ENCODE results near the gene CLCC1. TPM values are rescaled to one million over a fixed set of nuclear protein-coding genes. Genes with fewer than 3 reads are reported as not detected.
"Not testable (repeated sequence)": the region's sequence is repeated elsewhere in the genome, so short reads cannot be mapped to it uniquely, and the experiment has no call there.

The CLCC1 gene
- total RNA-seq: 28.8 TPM
- long read RNA-seq, full-length matches to known transcripts: 9 of 53 reads
- long read RNA-seq, partial matches to known transcripts: 4 of 53 reads
- long read RNA-seq, other reads (novel, unspliced or antisense): 40 of 53 reads

- Histone ChIP-seq H3K4me1 (peaks cover 37% of the 10 kb centered on the region), H3K4me3 (peak within 1 kb of the TSS; percentile 88), H3K27me3 (ENCODE audit: low read depth) (no peaks in the 10 kb centered on the region), H3K27ac (replicated peaks) (peak within 1 kb of the TSS; percentile 99), H3K9me3 (replicated peaks) (no peaks in the 10 kb centered on the region), H3K36me3 (peaks cover 13% of the 10 kb centered on the region)
- peak; percentile 93 for DNase-seq
- TF ChIP-seq CTCF (IDR thresholded peaks at IDR 0.05; ENCODE audit: borderline replicate concordance): no peak
- intact Hi-C loops (cut with micrococcal nuclease): no loop called here
Observed at GRCh38 chr1:108963052-108963686, at the start of gene CLCC1. Gene CLCC1 (minus strand): TSS chr1:108963484. CDS start chr1:108950437, 13,047 bp downstream.

GRCh38 chr1:109011335-109011734, 48.1 kb upstream of the CLCC1 start:
- H3K4me1 ChIP-seq: no peaks in the 10 kb centered on the region
- no peak overlapping the region for H3K4me3 ChIP-seq
- no peak for DNase-seq
- TF ChIP-seq CTCF (IDR thresholded peaks at IDR 0.05; ENCODE audit: borderline replicate concordance): no peak
- intact Hi-C loops (cut with micrococcal nuclease): no loop called here
- H3K36me3 ChIP-seq: peaks cover 80% of the 10 kb centered on the region
- peaks cover 1% of the 10 kb centered on the region for H3K9me3 ChIP-seq (replicated peaks)
- H3K27me3 ChIP-seq (ENCODE audit: low read depth): no peaks in the 10 kb centered on the region
- H3K27ac ChIP-seq (replicated peaks): no peak overlapping the region

GRCh38 chr1:108996622-108997021, 33.3 kb upstream of the CLCC1 start:
- H3K27ac ChIP-seq (replicated peaks); H3K27me3 ChIP-seq (ENCODE audit: low read depth); H3K4me3 ChIP-seq; H3K4me1 ChIP-seq; intact Hi-C loops (cut with micrococcal nuclease); DNase-seq: not testable (repeated sequence)
- Histone ChIP-seq H3K9me3 (replicated peaks) (peaks cover 14% of the 10 kb centered on the region), H3K36me3 (peaks cover 75% of the 10 kb centered on the region)

GRCh38 chr1:108983114-108983513, 19.8 kb upstream of the CLCC1 start:
- Histone ChIP-seq H3K4me1 (no peaks in the 10 kb centered on the region), H3K4me3 (no peak overlapping the region), H3K27ac (replicated peaks) (no peak overlapping the region), H3K9me3 (replicated peaks) (no peaks in the 10 kb centered on the region), H3K36me3 (peaks cover 78% of the 10 kb centered on the region), H3K27me3 (ENCODE audit: low read depth) (no peaks in the 10 kb centered on the region)
- no peak for TF ChIP-seq CTCF (IDR thresholded peaks at IDR 0.05; ENCODE audit: borderline replicate concordance)
- no peak for DNase-seq
- intact Hi-C loops (cut with micrococcal nuclease): no loop called here

- H3K27me3 ChIP-seq (ENCODE audit: low read depth): no peaks in the 10 kb centered on the region
- H3K27ac ChIP-seq (replicated peaks): no peak overlapping the region
- peaks cover 58% of the 10 kb centered on the region for H3K36me3 ChIP-seq
- intact Hi-C loops (cut with micrococcal nuclease): no loop called here
- no peak overlapping the region for H3K4me3 ChIP-seq
- DNase-seq: no peak
- no peaks in the 10 kb centered on the region for H3K9me3 ChIP-seq (replicated peaks)
- no peaks in the 10 kb centered on the region for H3K4me1 ChIP-seq
- no peak for TF ChIP-seq CTCF (IDR thresholded peaks at IDR 0.05; ENCODE audit: borderline replicate concordance)
Observed at GRCh38 chr1:108976658-108977057, 13.4 kb upstream of the CLCC1 start.

GRCh38 chr1:108972951-108973350, 9.7 kb upstream of the CLCC1 start:
- peaks cover 49% of the 10 kb centered on the region for H3K36me3 ChIP-seq
- no peak for TF ChIP-seq CTCF (IDR thresholded peaks at IDR 0.05; ENCODE audit: borderline replicate concordance)
- H3K27ac ChIP-seq (replicated peaks): no peak overlapping the region
- no peak for DNase-seq
- no peak overlapping the region for H3K4me3 ChIP-seq
- no peaks in the 10 kb centered on the region for H3K27me3 ChIP-seq (ENCODE audit: low read depth)
- H3K4me1 ChIP-seq: no peaks in the 10 kb centered on the region
- H3K9me3 ChIP-seq (replicated peaks): no peaks in the 10 kb centered on the region
- intact Hi-C loops (cut with micrococcal nuclease): no loop called here

Data from left ventricle myocardium inferior (tissue), 1 donor.